GM12891 (cell line): ENCODE measurements around the gene FILIP1.

Source experiments
- DNase-seq: peaks from one replicate; pipeline ENCODE4 v3.0.0; 2011; ENCODE audit warnings: low spot score; ENCODE audit not compliant: insufficient read length
- FAIRE-seq: peaks from 2 replicates; lab custom pipeline; 2011; peaks lifted over from hg19 to GRCh38; lab: Jason Lieb, UNC
- PAX5 ChIP-seq: IDR thresholded peaks from 2 replicates; pipeline ENCODE4 v1.6.1; 2011; ENCODE audit warnings: low read length, moderate library complexity, mild to moderate bottlenecking; ENCODE audit not compliant: insufficient read depth, severe bottlenecking
- POLR2A ChIP-seq: IDR thresholded peaks from 2 replicates; pipeline ENCODE4 v1.6.1; 2011; ENCODE audit warnings: low read depth, low read length, control low read depth
- POLR2AphosphoS5 ChIP-seq: IDR thresholded peaks from 2 replicates; pipeline ENCODE4 v1.6.1; 2011; ENCODE audit warnings: low read depth, low read length, control low read depth
- POU2F2 ChIP-seq: IDR thresholded peaks from 2 replicates; pipeline ENCODE4 v1.6.1; 2011; ENCODE audit warnings: low read depth, mild to moderate bottlenecking, control low read depth, low read length, moderate library complexity
- SPI1 ChIP-seq: IDR thresholded peaks from 2 replicates; pipeline ENCODE4 v1.6.1; 2011; ENCODE audit warnings: low read depth, low read length, control low read depth
- TAF1 ChIP-seq: IDR thresholded peaks from 2 replicates; pipeline ENCODE4 v1.6.1; 2011; ENCODE audit warnings: low read depth, low read length, control low read depth

Gene FILIP1

DNA sequence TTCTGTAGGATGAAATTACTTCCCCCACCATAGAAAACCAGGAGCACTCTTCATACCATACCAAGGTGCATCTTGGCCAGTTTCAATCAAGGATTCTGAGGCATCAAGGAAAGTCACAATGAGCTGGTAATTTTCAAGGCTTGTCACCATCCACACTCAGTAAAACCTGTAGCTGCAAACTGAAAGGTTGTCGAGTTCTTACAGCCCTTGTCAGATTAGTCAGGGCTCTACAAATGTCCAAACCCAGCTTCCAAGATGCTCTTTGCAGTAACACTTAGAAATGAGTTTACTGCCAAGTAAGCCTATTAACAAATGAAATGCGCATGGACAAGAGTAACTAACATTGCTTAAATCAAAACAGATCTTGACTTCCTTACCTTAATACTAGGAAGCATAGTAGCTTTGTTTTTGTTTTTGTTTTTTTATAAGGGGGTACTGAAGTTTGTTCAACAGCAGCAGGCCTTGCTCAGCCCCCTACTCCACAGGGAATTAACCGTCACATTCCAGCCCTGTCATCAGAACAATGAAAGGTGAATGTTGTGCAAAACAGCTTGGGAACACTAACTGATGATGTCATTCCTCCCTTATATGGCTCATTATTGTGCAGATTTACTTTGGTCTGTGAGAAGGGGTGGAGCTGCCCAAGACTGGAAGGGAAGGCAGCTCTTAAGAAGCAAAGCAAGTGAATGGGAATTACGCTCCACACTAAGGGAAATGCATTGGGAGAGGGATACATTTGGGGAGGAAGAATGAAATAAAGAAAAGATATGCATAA lies 159.1 kb downstream of the FILIP1 start:
- FAIRE-seq (no peak), DNase-seq (no peak)
- no peak for TF ChIP-seq SPI1
- TF ChIP-seq PAX5, result no peak
- TF ChIP-seq POLR2AphosphoS5, result no peak
- TF ChIP-seq POLR2A, result no peak
- TF ChIP-seq POU2F2, result no peak
- no peak for TF ChIP-seq TAF1

DNA sequence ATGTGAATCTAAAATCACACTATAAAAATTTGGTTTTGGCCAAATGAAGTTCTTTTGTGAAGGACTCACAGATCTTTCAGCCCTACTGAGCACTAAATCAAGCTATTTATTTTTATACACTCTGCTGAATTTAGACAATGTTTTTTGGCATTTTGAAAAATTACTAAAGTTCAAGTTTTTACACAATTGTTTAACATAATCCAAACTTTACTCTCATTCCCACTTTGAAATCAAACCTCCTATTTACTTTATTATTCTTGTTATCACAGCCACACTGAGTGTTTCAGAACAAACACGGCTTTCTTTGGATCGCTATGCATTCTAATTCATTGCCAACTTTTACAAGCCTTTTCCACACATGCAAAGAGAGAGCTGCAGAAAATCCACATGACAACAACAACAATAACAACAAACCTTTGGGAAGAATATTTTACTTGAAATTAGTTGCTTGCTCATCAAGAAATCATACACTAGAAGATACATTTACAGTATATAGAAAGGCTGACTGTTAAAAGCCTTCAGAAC lies 159.9 kb downstream of the FILIP1 start:
- TF ChIP-seq POU2F2 (no peak), SPI1 (no peak), PAX5 (no peak), TAF1 (no peak), POLR2AphosphoS5 (no peak), POLR2A (no peak)
- no peak for FAIRE-seq
- DNase-seq, result no peak

DNA sequence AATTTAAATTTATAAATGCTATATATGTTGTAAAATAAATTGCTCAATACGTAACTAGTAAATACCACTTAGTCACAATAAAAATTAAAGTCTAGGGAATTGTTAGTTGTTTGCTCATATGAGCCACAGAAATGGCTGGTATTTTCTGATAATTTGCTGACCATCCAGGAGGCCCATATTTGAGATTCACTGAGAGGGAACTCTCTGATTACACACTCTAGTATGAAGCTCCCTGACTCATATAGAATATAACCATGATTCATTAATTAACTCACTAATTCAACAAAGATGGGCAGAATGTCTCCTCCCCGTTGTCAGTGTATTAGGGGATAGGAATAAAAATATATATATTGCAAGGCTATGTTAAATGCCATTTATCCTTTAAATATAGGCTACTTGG lies 162.4 kb downstream of the FILIP1 start:
- DNase-seq, result no peak
- FAIRE-seq, result no peak
- TF ChIP-seq PAX5, result no peak
- no peak for TF ChIP-seq POLR2AphosphoS5
- no peak for TF ChIP-seq SPI1
- no peak for TF ChIP-seq POLR2A
- TF ChIP-seq TAF1, result no peak
- TF ChIP-seq POU2F2, result no peak

DNA sequence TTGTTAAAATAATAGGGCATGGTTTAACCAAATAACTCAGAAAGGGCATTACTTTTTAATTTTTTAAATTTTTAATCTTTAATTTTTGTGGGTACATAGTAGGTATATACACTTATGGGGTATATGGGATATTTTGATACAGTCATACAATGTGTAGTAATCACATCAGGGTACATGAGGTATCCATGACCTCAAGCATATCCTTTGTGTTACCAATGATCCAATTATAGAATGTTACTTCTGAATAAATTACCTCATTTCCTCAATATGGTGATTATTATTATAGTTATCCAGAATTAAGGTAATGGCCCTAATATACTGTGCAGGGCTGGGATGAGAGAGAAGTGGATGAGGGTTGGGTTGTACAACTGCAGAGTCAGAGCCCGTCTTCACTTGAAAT lies 163.9 kb downstream of the FILIP1 start:
- DNase-seq, result no peak
- TF ChIP-seq POLR2AphosphoS5, result no peak
- no peak for TF ChIP-seq SPI1
- no peak for TF ChIP-seq POU2F2
- no peak for TF ChIP-seq PAX5
- TF ChIP-seq POLR2A, result no peak
- TF ChIP-seq TAF1, result no peak
- FAIRE-seq, result no peak

DNA sequence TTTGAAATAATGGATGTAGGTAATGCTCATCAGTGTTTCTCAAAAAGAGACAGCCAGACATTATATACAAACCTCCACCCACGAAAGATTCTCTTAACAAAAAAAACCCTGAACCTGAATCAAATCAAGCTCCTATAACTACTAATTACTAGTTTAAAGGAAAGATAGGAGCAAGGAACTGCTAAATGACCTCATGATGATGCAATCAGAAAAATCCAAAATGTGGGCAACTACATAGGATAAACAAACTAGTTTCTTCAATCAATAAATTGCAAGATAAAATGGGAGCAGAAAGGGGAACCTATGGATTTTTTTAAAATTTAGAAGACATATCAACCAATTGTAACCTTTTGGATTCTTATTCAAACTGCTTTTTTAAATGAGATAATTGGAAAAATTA lies 165.8 kb downstream of the FILIP1 start:
- TF ChIP-seq POU2F2 (no peak), TAF1 (no peak), POLR2AphosphoS5 (no peak), SPI1 (no peak), PAX5 (no peak), POLR2A (no peak)
- DNase-seq, result no peak
- no peak for FAIRE-seq

DNA sequence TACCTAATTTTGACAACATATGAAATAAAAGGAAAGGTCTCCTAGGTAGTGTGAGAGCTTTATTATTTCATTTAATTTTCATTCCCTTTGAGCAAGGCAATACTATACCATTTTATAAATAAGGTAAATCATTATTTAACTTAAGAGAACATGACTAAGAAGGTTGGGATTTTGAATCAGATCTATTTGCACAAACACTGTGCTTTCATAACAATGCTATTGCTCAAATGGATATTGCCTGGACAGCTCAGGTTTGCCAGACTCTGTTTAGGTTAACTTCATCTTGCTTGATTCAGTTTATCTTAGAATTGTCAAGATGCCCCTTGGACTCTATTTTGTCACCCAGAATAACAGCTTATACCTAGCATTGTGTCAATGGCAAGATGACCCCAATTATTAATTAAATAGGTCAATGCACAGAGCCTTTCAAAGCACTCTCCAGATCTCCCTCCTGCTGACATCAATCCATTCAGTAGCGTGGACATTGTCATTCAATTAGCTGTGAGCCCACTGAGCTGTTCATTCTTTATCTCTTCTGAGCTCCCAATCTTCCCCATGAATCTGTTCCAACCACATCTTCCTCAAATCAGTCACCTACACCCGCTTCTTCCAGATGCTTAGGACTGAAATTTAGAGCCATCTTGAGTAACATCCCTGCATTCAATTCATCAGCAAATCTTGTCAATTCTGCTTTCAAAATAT lies 166.9 kb downstream of the FILIP1 start:
- FAIRE-seq, result no peak
- no peak for TF ChIP-seq POLR2A
- TF ChIP-seq POLR2AphosphoS5, result no peak
- no peak for TF ChIP-seq TAF1
- TF ChIP-seq POU2F2, result no peak
- TF ChIP-seq SPI1, result no peak
- no peak for TF ChIP-seq PAX5
- DNase-seq, result no peak

DNA sequence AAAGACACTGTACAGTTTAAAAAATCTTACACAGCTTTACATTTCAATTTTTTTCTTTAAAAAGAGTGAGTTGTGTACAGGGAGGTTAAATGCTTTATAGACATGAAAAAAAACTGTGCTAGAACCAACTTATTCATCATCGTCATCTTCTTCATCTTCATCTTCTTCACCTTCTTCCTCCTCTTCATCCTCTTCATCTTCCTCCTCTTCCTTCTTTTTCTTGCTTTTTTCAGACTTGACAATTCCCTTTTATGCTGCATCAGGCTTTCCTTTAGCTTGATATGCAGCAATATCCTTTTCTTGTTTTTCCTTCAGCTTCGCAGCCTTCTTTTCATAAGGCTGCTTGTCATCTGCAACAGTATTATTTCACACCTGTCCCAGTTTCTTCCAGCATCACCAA lies 174.7 kb downstream of the FILIP1 start:
- FAIRE-seq, result no peak
- TF ChIP-seq SPI1, result no peak
- TF ChIP-seq POU2F2, result no peak
- TF ChIP-seq POLR2AphosphoS5, result no peak
- TF ChIP-seq TAF1, result no peak
- TF ChIP-seq POLR2A, result no peak
- TF ChIP-seq PAX5, result no peak
- DNase-seq, result no peak

DNA sequence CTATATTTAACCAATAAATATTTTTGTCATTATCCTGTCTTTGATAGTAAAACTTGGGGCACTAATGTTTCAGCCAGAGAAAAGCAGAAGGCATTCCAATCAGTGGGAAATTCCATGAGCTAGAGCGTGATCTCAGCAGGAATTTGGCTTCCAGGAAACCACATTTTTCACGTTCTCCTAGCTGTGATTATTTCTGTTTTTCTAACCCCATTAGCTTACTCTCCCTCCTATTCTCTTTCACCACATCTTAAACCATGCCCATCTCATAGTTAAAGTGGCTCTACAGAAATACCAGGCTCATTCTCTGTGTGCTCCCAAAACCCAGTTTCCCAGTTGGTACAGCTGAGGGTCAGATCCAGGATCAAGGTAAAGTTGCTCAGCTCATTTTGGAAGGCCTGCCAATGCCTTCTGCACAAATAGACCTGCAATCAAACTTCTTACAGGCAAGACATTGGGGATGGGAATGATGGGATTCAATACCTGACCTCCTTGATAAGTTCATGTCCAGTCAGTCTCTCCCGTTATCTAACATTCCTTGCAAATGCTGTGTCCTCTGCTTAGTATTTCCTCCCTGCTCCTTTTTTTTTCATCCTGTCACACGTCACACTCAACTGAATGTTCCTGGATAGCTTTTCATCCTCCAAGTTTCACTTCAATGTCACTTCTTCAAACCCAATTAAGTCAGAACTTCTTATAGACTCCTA lies 175.9 kb downstream of the FILIP1 start:
- DNase-seq (no peak), FAIRE-seq (no peak)
- TF ChIP-seq POU2F2 (no peak), SPI1 (no peak), TAF1 (no peak), PAX5 (no peak), POLR2AphosphoS5 (no peak), POLR2A (no peak)
